CD4-positive, alpha-beta memory T cell (primary cell): ENCODE measurements around the gene FAM217A. TPM values are rescaled to one million over a fixed set of nuclear protein-coding genes. Genes with fewer than 3 reads are reported as not detected.

ENCODE experiments used
- CTCF ChIA-PET: fragments of 350-600 bp; sonication (Branson Sonifier 250); formaldehyde crosslinking; loops from one replicate; lab custom pipeline; 2021; ENCODE audit warnings: inconsistent platforms; ENCODE audit not compliant: partially characterized antibody; lab: Charles Lee
- POLR2A ChIA-PET: fragments of 350-600 bp; sonication (Branson Sonifier 250); formaldehyde crosslinking; loops from one replicate; lab custom pipeline; 2021; ENCODE audit not compliant: partially characterized antibody; lab: Charles Lee
- DNase-seq, 5 donors: peaks; one replicate each; pipeline versions ENCODE4 v3.0.0 to v3.0.0-alpha.2; 2020 to 2022; ENCODE audit warnings: mixed read lengths in 1 of 5
- H3K27ac ChIP-seq: one replicate; pipeline ENCODE4 v1.7.0; 2013; ENCODE audit warnings: low read depth, low read length
- H3K27me3 ChIP-seq: 2 replicates; pipeline ENCODE4 v1.7.0; 2013; ENCODE audit warnings: mild to moderate bottlenecking, low read length, moderate library complexity; ENCODE audit not compliant: insufficient read depth
- H3K36me3 ChIP-seq: 2 replicates; pipeline ENCODE4 v1.7.0; 2013; ENCODE audit warnings: mild to moderate bottlenecking, low read length, moderate library complexity; ENCODE audit not compliant: insufficient read depth
- H3K4me1 ChIP-seq: 2 replicates; pipeline ENCODE4 v1.7.0; 2013; ENCODE audit warnings: mild to moderate bottlenecking, low read length, moderate library complexity; ENCODE audit not compliant: insufficient read depth
- H3K4me3 ChIP-seq, 2 donors: one replicate each; pipeline ENCODE4 v1.7.0; 2013; ENCODE audit warnings: low read length in 2 of 2, mild to moderate bottlenecking in 1 of 2
- H3K9me3 ChIP-seq, 2 donors: one replicate each; pipeline ENCODE4 v1.7.0; 2013; ENCODE audit warnings: low read length in 2 of 2, control low read depth in 1 of 2; ENCODE audit not compliant: control insufficient read depth in 1 of 2
- H3K27ac Mint-ChIP-seq, 7 donors: one replicate each; pipeline ENCODE4 v1.8.0; 2020 to 2021; ENCODE audit warnings: mixed read lengths in 7 of 7, mild to moderate bottlenecking in 6 of 7, inconsistent platforms in 3 of 7, moderate library complexity in 3 of 7
- H3K27me3 Mint-ChIP-seq, 2 donors: one replicate each; pipeline ENCODE4 v1.8.0; 2020 to 2021; ENCODE audit warnings: mixed read lengths in 2 of 2
- H3K36me3 Mint-ChIP-seq, 2 donors: one replicate each; pipeline ENCODE4 v1.8.0; 2020 to 2021; ENCODE audit warnings: mixed read lengths in 2 of 2, inconsistent platforms in 1 of 2, mild to moderate bottlenecking in 1 of 2
- H3K4me1 Mint-ChIP-seq, 4 donors: one replicate each; pipeline ENCODE4 v1.8.0; 2020 to 2021; ENCODE audit warnings: mixed read lengths in 4 of 4, mild to moderate bottlenecking in 1 of 4
- H3K4me3 Mint-ChIP-seq, 8 donors: one replicate each; pipeline ENCODE4 v1.8.0; 2020 to 2021; ENCODE audit warnings: mixed read lengths in 8 of 8, mild to moderate bottlenecking in 7 of 8, moderate library complexity in 6 of 8, inconsistent platforms in 3 of 8
- H3K9me3 Mint-ChIP-seq, 8 donors: one replicate each; pipeline ENCODE4 v1.8.0; 2020 to 2021; ENCODE audit warnings: mixed read lengths in 8 of 8, mild to moderate bottlenecking in 5 of 8, inconsistent platforms in 3 of 8, moderate library complexity in 1 of 8
- intact Hi-C: fragments of 100-400 bp; cut with micrococcal nuclease; formaldehyde crosslinking; loops from one replicate; pipeline ENCODE4 v1.15.1; 2023
- polyA plus RNA-seq, 2 donors: library from polyadenylated mRNA; unstranded; fragments of 300-500 nt; fragmentation: Illumina TruSeq; gene quantifications; one replicate each; pipeline ENCODE4 v1.2.3, GENCODE V29; 2021
- total RNA-seq, 2 experiments: library from RNA; stranded (reverse); gene quantifications; one replicate each; pipeline ENCODE4 v1.2.3, GENCODE V29; 2021

The FAM217A gene
- total and polyA plus RNA-seq, 4 experiments from 2014 or later = not detected

DNA sequence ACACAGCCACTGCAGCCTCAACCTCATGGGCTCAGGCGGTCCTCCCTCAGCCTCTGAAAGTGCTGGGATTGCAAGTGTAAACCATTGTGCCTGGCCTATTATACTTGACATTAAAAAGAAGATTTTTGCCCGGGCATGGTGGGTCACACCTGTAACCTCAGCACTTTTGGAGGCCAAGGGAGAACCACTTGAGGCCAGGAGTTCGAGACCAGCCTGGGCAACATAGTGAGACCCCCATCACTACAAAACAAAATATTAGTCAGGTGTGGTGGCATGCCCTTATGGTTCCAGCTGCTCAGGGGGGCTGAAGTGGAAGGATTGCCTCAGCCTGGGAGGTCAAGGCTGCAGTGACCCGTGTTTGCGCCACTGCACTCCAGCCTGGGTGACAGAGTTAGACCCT lies 42.4 kb downstream of the FAM217A start:
- Histone ChIP-seq H3K4me1 (peaks cover 41% of the 10 kb centered on the region), H3K9me3 (no peaks in the 10 kb centered on the region), H3K27me3 (no peaks in the 10 kb centered on the region), H3K4me3 (no peak overlapping the region), H3K27ac (no peak overlapping the region), H3K36me3 (peaks cover 53% of the 10 kb centered on the region)
- H3K27me3 Mint-ChIP-seq = no peaks in the 10 kb centered on the region
- H3K4me3 Mint-ChIP-seq = peak overlapping the region in 3 of 8 donors; percentile 11 to 47 (median 36)
- no peaks in the 10 kb centered on the region for H3K9me3 Mint-ChIP-seq
- H3K4me1 Mint-ChIP-seq = peaks cover 39 to 65% (median 53%) of the 10 kb centered on the region in 4 donors
- intact Hi-C loops = no loop called here
- CTCF ChIA-PET = interaction anchor here (0.7 to 1.3 kb wide), 3 partner anchors 9 to 58 kb away, joined by 3 to 4 read pairs (median 3); a partner anchor contains a TSS
- DNase-seq = no peak
- H3K27ac Mint-ChIP-seq = peak overlapping the region in 4 of 7 donors; percentile 10 to 80 (median 52)
- H3K36me3 Mint-ChIP-seq = peaks cover 64 to 75% of the 10 kb centered on the region in 2 donors
- POLR2A ChIA-PET = no interaction called here

DNA sequence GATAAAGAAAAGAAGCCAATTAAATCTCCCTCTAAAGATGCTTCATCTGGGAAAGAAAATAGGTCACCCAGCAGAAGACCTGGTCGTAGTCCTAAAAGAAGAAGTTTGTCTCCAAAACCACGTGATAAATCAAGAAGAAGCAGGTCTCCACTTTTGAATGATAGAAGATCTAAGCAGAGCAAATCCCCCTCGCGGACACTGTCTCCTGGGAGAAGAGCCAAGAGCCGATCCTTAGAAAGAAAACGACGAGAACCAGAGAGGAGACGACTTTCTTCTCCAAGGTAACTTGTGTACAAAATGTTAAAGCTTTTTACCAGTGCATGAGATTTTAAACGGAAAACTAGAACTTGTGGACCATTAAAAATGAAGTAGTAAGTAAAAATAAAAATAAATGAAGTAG lies 46.5 kb downstream of the FAM217A start:
- H3K4me1 ChIP-seq = peaks cover 78% of the 10 kb centered on the region
- ChIA-PET POLR2A (interaction anchor here (0.5 to 4.2 kb wide), 3 partner anchors 8 to 14 kb away, joined by 3 to 22 read pairs (median 10); a partner anchor contains a TSS), CTCF (interaction anchor here (1.5 to 2.0 kb wide), 2 partner anchors 9 to 11 kb away, joined by 4 to 12 read pairs; a partner anchor contains a TSS)
- intact Hi-C loops = no loop called here
- peaks cover 26% of the 10 kb centered on the region for H3K36me3 ChIP-seq
- Mint-ChIP-seq H3K9me3 (no peaks in the 10 kb centered on the region), H3K27me3 (no peaks in the 10 kb centered on the region), H3K27ac (peak overlapping the region in 4 of 7 donors; percentile 10 to 69 (median 48)), H3K4me3 (peak overlapping the region in 5 of 8 donors; percentile 6 to 46 (median 21)), H3K36me3 (peaks cover 53 to 66% of the 10 kb centered on the region in 2 donors), H3K4me1 (peaks cover 55 to 88% (median 74%) of the 10 kb centered on the region in 4 donors)
- H3K9me3 ChIP-seq = no peaks in the 10 kb centered on the region
- H3K4me3 ChIP-seq = no peak overlapping the region
- DNase-seq = no peak
- no peaks in the 10 kb centered on the region for H3K27me3 ChIP-seq
- no peak overlapping the region for H3K27ac ChIP-seq

DNA sequence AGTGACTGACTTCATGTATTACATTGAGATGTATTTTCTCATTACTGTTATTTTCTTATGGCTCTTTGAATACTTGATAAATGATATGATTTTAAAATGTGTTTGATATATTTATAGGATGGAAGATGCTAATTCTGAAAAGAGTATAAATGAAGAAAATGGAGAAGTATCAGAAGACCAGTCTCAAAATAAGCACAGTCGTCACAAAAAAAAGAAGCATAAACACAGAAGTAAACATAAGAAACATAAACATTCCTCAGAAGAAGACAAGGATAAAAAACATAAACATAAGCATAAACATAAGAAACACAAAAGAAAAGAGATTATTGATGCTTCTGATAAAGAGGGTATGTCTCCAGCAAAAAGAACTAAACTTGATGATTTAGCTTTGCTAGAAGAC lies 47.5 kb downstream of the FAM217A start:
- Histone ChIP-seq H3K27ac (no peak overlapping the region), H3K27me3 (no peaks in the 10 kb centered on the region), H3K4me3 (no peak overlapping the region), H3K9me3 (no peaks in the 10 kb centered on the region), H3K36me3 (peaks cover 18% of the 10 kb centered on the region), H3K4me1 (peaks cover 77% of the 10 kb centered on the region)
- Mint-ChIP-seq H3K27ac (peak overlapping the region in 4 of 7 donors; percentile 3 to 41 (median 8)), H3K27me3 (no peaks in the 10 kb centered on the region), H3K4me3 (peak overlapping the region in 3 of 8 donors; percentile 0 to 57 (median 49)), H3K9me3 (no peaks in the 10 kb centered on the region), H3K4me1 (peaks cover 60 to 88% (median 75%) of the 10 kb centered on the region in 4 donors), H3K36me3 (peaks cover 45 to 65% of the 10 kb centered on the region in 2 donors)
- intact Hi-C loops = no loop called here
- ChIA-PET POLR2A (interaction anchor here (2.8 to 4.2 kb wide), 2 partner anchors 10 to 13 kb away, joined by 10 to 22 read pairs; a partner anchor contains a TSS), CTCF (interaction anchor here (0.7 to 2.1 kb wide), 4 partner anchors 10 to 101 kb away, joined by 3 to 16 read pairs (median 4); a partner anchor contains a TSS)
- DNase-seq = no peak

DNA sequence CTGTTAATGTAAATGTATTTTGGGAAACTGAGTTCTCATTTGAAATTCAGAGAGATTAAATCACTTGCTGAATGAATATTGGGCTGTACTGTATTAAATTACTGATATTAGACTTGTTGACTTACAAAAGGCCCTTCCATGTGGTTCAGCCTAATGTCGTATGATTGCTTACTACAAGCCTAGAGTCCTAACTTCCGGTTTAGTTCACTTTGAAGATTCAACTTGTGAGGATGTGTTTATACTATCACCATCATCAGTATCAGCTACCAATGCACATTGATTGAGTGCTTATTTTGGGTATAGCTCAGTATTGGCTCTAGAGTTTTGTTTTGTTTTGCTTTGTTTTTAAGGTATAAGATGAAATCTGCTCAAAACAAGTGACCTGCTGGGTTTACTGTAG lies 48.3 kb downstream of the FAM217A start:
- peak overlapping the region in 5 of 8 donors; percentile 1 to 59 (median 3) for H3K4me3 Mint-ChIP-seq
- intact Hi-C loops = loop anchor here (1.0 kb wide), 1 partner anchor 9 kb away; a partner anchor contains a TSS
- no peaks in the 10 kb centered on the region for H3K9me3 ChIP-seq
- no peak overlapping the region for H3K4me3 ChIP-seq
- no peaks in the 10 kb centered on the region for H3K27me3 Mint-ChIP-seq
- POLR2A ChIA-PET = interaction anchor here (2.8 to 4.2 kb wide), 2 partner anchors 9 to 12 kb away, joined by 10 to 22 read pairs; a partner anchor contains a TSS
- peaks cover 55 to 84% (median 70%) of the 10 kb centered on the region in 4 donors for H3K4me1 Mint-ChIP-seq
- peaks cover 77% of the 10 kb centered on the region for H3K4me1 ChIP-seq
- H3K27ac Mint-ChIP-seq = peak overlapping the region in 6 of 7 donors; percentile 0 to 86 (median 55)
- peak overlapping the region; percentile 36 for H3K27ac ChIP-seq
- CTCF ChIA-PET = interaction anchor here (0.7 to 2.1 kb wide), 4 partner anchors 9 to 102 kb away, joined by 3 to 16 read pairs (median 4); a partner anchor contains a TSS
- no peaks in the 10 kb centered on the region for H3K9me3 Mint-ChIP-seq
- H3K27me3 ChIP-seq = no peaks in the 10 kb centered on the region
- H3K36me3 Mint-ChIP-seq = peaks cover 42 to 62% of the 10 kb centered on the region in 2 donors
- peaks cover 18% of the 10 kb centered on the region for H3K36me3 ChIP-seq
- DNase-seq = peak in 2 of 5 donors; percentile 32 to 38

DNA sequence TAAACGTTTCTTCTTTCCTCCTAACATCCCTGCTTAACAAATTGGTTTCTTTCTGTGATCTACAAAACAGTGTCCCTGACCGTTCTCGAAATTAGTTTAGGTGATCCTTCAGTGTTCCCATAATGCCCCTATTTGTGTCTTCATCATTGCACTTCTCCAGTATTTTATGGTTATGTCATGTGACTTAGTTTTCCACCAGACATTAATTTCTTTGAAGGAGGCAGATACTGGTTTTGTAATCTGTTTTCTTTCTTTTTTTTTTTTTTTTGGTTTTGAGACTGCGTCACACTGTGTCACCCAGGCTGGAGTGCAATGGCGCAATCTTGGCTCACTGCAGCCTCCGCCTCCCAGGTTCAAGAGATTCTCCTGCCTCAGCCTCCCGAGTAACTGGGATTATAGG lies 49.2 kb downstream of the FAM217A start:
- H3K27me3 Mint-ChIP-seq = no peaks in the 10 kb centered on the region

DNA sequence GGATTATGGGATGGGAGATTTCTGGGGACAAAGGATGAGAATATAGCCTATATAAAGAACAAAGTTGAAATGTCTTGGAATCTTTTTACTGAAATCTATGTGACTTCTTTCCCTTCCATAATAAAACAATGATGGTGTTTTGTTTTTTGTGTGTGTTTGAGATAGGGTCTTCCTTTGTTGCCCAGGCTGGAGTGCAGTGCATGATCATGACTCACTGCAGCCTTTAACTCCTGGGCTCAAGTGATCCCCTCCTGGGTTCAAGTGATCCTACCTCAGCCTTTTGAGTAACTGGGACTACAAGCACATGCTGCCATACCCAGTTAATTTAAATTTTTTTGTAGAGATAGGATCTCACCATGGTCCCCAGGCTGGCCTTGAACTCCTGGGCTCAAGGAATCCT lies 50.9 kb downstream of the FAM217A start:
- ChIA-PET CTCF (interaction anchor here (0.8 kb wide), 1 partner anchor 8 kb away, joined by 3 read pairs; no protein-coding TSS in a partner anchor), POLR2A (no interaction called here)
- peaks cover 14% of the 10 kb centered on the region for H3K36me3 ChIP-seq
- no peak overlapping the region for H3K27ac ChIP-seq
- Mint-ChIP-seq H3K4me1 (peaks cover 63 to 92% (median 76%) of the 10 kb centered on the region in 4 donors), H3K9me3 (no peaks in the 10 kb centered on the region), H3K27me3 (no peaks in the 10 kb centered on the region), H3K4me3 (no peak overlapping the region), H3K27ac (peak overlapping the region in 3 of 7 donors; percentile 25 to 31 (median 29)), H3K36me3 (peaks cover 37 to 56% of the 10 kb centered on the region in 2 donors)
- no peaks in the 10 kb centered on the region for H3K27me3 ChIP-seq
- H3K4me1 ChIP-seq = peaks cover 92% of the 10 kb centered on the region
- intact Hi-C loops = no loop called here
- no peaks in the 10 kb centered on the region for H3K9me3 ChIP-seq
- no peak for DNase-seq
- no peak overlapping the region for H3K4me3 ChIP-seq

More for the DNA sequence above, 49.2 kb downstream of the FAM217A start:
- Mint-ChIP-seq H3K27ac (peak overlapping the region in 6 of 7 donors; percentile 5 to 63 (median 45)), H3K4me1 (peaks cover 61 to 86% (median 74%) of the 10 kb centered on the region in 4 donors), H3K9me3 (no peaks in the 10 kb centered on the region), H3K4me3 (peak overlapping the region in 4 of 8 donors; percentile 13 to 45 (median 44)), H3K36me3 (peaks cover 42 to 61% of the 10 kb centered on the region in 2 donors)
- Histone ChIP-seq H3K4me1 (peaks cover 87% of the 10 kb centered on the region), H3K36me3 (peaks cover 14% of the 10 kb centered on the region), H3K9me3 (no peaks in the 10 kb centered on the region), H3K27me3 (no peaks in the 10 kb centered on the region), H3K27ac (no peak overlapping the region), H3K4me3 (no peak overlapping the region)
- ChIA-PET CTCF (interaction anchor here (0.7 to 2.1 kb wide), 2 partner anchors 8 to 34 kb away, joined by 4 to 16 read pairs; a partner anchor contains a TSS), POLR2A (interaction anchor here (0.7 to 4.2 kb wide), 2 partner anchors 8 to 11 kb away, joined by 3 to 22 read pairs; a partner anchor contains a TSS)
- intact Hi-C loops = loop anchor here (1.0 kb wide), 1 partner anchor 8 kb away; a partner anchor contains a TSS
- DNase-seq = no peak

DNA sequence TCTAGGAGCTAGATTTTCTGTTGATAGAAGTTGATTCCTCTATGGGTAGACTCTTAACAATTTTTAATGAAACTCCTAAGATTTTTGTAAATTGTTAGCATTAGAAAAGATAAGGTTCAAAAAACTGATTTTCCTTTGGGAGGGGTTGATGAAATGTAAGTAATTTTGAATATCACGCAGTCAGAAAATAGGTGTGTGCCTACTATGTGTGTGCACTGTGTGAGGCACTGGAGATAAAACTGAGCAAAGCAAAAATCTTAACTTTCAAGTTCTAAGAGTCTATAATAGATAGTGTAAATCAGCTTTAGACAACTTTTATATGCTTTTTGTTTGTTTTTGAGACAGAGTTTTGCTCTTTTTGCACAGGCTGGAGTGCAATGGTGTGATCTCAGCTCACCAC lies 53.3 kb downstream of the FAM217A start:
- H3K4me1 Mint-ChIP-seq = peaks cover 54 to 92% (median 75%) of the 10 kb centered on the region in 4 donors
- H3K27ac Mint-ChIP-seq = peak overlapping the region in 1 of 7 donors; percentile 50
- intact Hi-C loops = no loop called here
- peaks cover 0 to 4% (median 0%) of the 10 kb centered on the region in 8 donors for H3K9me3 Mint-ChIP-seq
- H3K27me3 Mint-ChIP-seq = no peaks in the 10 kb centered on the region
- Histone ChIP-seq H3K36me3 (no peaks in the 10 kb centered on the region), H3K9me3 (no peaks in the 10 kb centered on the region), H3K27ac (no peak overlapping the region), H3K4me3 (no peak overlapping the region), H3K4me1 (peaks cover 82% of the 10 kb centered on the region), H3K27me3 (no peaks in the 10 kb centered on the region)
- ChIA-PET CTCF (no interaction called here), POLR2A (no interaction called here)
- H3K36me3 Mint-ChIP-seq = peaks cover 20 to 52% of the 10 kb centered on the region in 2 donors
- peak overlapping the region in 4 of 8 donors; percentile 32 to 51 (median 43) for H3K4me3 Mint-ChIP-seq
- no peak for DNase-seq
